PC-9 (cell line): ENCODE results near the gene SLC38A9. TPM values are rescaled to one million over a fixed set of nuclear protein-coding genes. Genes with fewer than 3 reads are reported as not detected.

Experiments used
- BruUV-seq: library from RNA; stranded (reverse); fragments of 400-500 nt; replicated peaks from 2 replicates; lab custom pipeline; 2021; lab: Mats Ljungman, UMichigan
- CTCF ChIA-PET: fragments of 300-600 bp; sonication (Branson Sonifier 250); formaldehyde crosslinking; loops from one replicate; lab custom pipeline; 2022; ENCODE audit warnings: antibody characterized with exemption; lab: Charles Lee
- POLR2A ChIA-PET: fragments of 300-600 bp; sonication (Branson Sonifier 250); formaldehyde crosslinking; loops from one replicate; lab custom pipeline; 2022; ENCODE audit warnings: antibody characterized with exemption; ENCODE audit not compliant: unreplicated experiment; lab: Charles Lee
- DNase-seq, 2 experiments: peaks; one replicate each; pipeline versions ENCODE4 v3.0.0 to v3.0.0-alpha.2; 2015 to 2022; ENCODE audit warnings: mixed read lengths in 1 of 2
- H2AFZ ChIP-seq: fragments of 200-600 bp; sonication (generic); 2 replicates; pipeline ENCODE4 v1.8.1; 2017; ENCODE audit warnings: antibody characterized with exemption
- H3F3A ChIP-seq: fragments of 200-600 bp; sonication (generic); 2 replicates; pipeline ENCODE4 v1.8.1; 2017; ENCODE audit warnings: antibody characterized with exemption, mild to moderate bottlenecking, low read depth; ENCODE audit not compliant: insufficient read depth
- H3K27ac ChIP-seq: fragments of 200-600 bp; sonication (generic); 2 replicates; pipeline ENCODE4 v1.6.1; 2016; ENCODE audit warnings: mixed run types
- H3K27me3 ChIP-seq: fragments of 200-600 bp; sonication (generic); 2 replicates; pipeline ENCODE4 v1.6.1; 2016; ENCODE audit warnings: low read depth, mixed run types; ENCODE audit not compliant: insufficient read depth
- H3K36me3 ChIP-seq: fragments of 200-600 bp; sonication (generic); 2 replicates; pipeline ENCODE4 v1.6.1; 2016; ENCODE audit warnings: low read depth, mixed run types
- H3K4me1 ChIP-seq: fragments of 200-600 bp; sonication (generic); replicated peaks from 2 replicates; pipeline ENCODE4 v1.6.1; 2016; ENCODE audit warnings: mixed run types; ENCODE audit not compliant: insufficient read depth
- H3K4me2 ChIP-seq: fragments of 200-600 bp; sonication (generic); 2 replicates; pipeline ENCODE4 v1.6.1; 2017; ENCODE audit warnings: mixed run types
- H3K4me3 ChIP-seq: fragments of 200-600 bp; sonication (generic); 2 replicates; pipeline ENCODE4 v1.6.1; 2016; ENCODE audit warnings: mixed run types
- H3K79me2 ChIP-seq: fragments of 200-600 bp; sonication (generic); 2 replicates; pipeline ENCODE4 v1.6.1; 2017; ENCODE audit warnings: low read depth, mixed run types
- H3K9me2 ChIP-seq: fragments of 200-600 bp; sonication (generic); 2 replicates; pipeline ENCODE4 v1.8.1; 2017; ENCODE audit warnings: mild to moderate bottlenecking; ENCODE audit not compliant: insufficient read depth
- H3K9me3 ChIP-seq: fragments of 200-600 bp; sonication (generic); 2 replicates; pipeline ENCODE4 v1.8.1; 2016; ENCODE audit warnings: low read depth; ENCODE audit not compliant: insufficient read depth
- H4K20me1 ChIP-seq: fragments of 200-600 bp; sonication (generic); 2 replicates; pipeline ENCODE4 v1.8.1; 2017; ENCODE audit not compliant: insufficient read depth
- EZH2 ChIP-seq: fragments of 200-600 bp; sonication (generic); IDR thresholded peaks from 2 replicates; pipeline ENCODE4 v1.8.0; 2017; ENCODE audit warnings: antibody characterized with exemption, low read depth
- intact Hi-C: fragments of 100-400 bp; cut with micrococcal nuclease; formaldehyde crosslinking; loops from one replicate; pipeline ENCODE4 v1.10.0; 2022; ENCODE audit not compliant: unreplicated experiment
- total RNA-seq: library from RNA; stranded (reverse); gene quantifications from 2 replicates; pipeline ENCODE4 v1.2.3, GENCODE V29; 2021
- TF ChIP-seq, protein P1 (sequence below): fragments of 200-600 bp; sonication (generic); conservative IDR thresholded peaks from 2 replicates; pipeline ENCODE4 v1.6.1; 2017; ENCODE audit warnings: mixed run types, antibody characterized with exemption, mild to moderate bottlenecking, moderate library complexity

The SLC38A9 gene
- total RNA-seq, 1 experiment from 2014 or later = 26.6 TPM

GRCh38 chr5:55749387-55749786 lies 37.3 kb upstream of the SLC38A9 start:
- H3K4me1 ChIP-seq = no peaks in the 10 kb centered on the region
- no peak overlapping the region for H3K4me3 ChIP-seq
- no peaks in the 10 kb centered on the region for H3K79me2 ChIP-seq
- no peak overlapping the region for H3K4me2 ChIP-seq
- no peak for TF ChIP-seq EZH2
- TF ChIP-seq, protein P1, sequence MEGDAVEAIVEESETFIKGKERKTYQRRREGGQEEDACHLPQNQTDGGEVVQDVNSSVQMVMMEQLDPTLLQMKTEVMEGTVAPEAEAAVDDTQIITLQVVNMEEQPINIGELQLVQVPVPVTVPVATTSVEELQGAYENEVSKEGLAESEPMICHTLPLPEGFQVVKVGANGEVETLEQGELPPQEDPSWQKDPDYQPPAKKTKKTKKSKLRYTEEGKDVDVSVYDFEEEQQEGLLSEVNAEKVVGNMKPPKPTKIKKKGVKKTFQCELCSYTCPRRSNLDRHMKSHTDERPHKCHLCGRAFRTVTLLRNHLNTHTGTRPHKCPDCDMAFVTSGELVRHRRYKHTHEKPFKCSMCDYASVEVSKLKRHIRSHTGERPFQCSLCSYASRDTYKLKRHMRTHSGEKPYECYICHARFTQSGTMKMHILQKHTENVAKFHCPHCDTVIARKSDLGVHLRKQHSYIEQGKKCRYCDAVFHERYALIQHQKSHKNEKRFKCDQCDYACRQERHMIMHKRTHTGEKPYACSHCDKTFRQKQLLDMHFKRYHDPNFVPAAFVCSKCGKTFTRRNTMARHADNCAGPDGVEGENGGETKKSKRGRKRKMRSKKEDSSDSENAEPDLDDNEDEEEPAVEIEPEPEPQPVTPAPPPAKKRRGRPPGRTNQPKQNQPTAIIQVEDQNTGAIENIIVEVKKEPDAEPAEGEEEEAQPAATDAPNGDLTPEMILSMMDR = no peak
- intact Hi-C loops = no loop called here
- H4K20me1 ChIP-seq = no peaks in the 10 kb centered on the region
- no peaks in the 10 kb centered on the region for H3F3A ChIP-seq
- no peaks in the 10 kb centered on the region for H3K27me3 ChIP-seq
- BruUV-seq = no TSS peak
- no peak overlapping the region for H3K27ac ChIP-seq
- POLR2A ChIA-PET = no interaction called here
- H3K9me3 ChIP-seq = no peaks in the 10 kb centered on the region
- H3K36me3 ChIP-seq = no peaks in the 10 kb centered on the region
- CTCF ChIA-PET = no interaction called here
- H3K9me2 ChIP-seq = 0 out of 2 replicates have a peak, but pooled peaks cover 5% of the 10 kb centered on the region
- no peak overlapping the region for H2AFZ ChIP-seq
- no peak for DNase-seq

- no peak for DNase-seq
- Histone ChIP-seq H3K4me2 (no peak overlapping the region), H3F3A (no peaks in the 10 kb centered on the region), H4K20me1 (no peaks in the 10 kb centered on the region), H3K79me2 (no peaks in the 10 kb centered on the region), H2AFZ (no peak overlapping the region), H3K4me3 (no peak overlapping the region), H3K9me2 (0 out of 2 replicates have a peak, but pooled peaks cover 5% of the 10 kb centered on the region), H3K9me3 (no peaks in the 10 kb centered on the region), H3K27ac (no peak overlapping the region), H3K27me3 (no peaks in the 10 kb centered on the region), H3K4me1 (no peaks in the 10 kb centered on the region), H3K36me3 (no peaks in the 10 kb centered on the region)
- TF ChIP-seq EZH2 = no peak
- TF ChIP-seq, protein P1 = no peak
- BruUV-seq = no TSS peak
- intact Hi-C loops = no loop called here
- CTCF ChIA-PET = no interaction called here
- POLR2A ChIA-PET = no interaction called here
Measured at GRCh38 chr5:55747778-55748318, 35.7 kb upstream of the SLC38A9 start.

- Histone ChIP-seq H3K27me3 (no peaks in the 10 kb centered on the region), H3F3A (no peaks in the 10 kb centered on the region), H3K4me1 (no peaks in the 10 kb centered on the region), H3K27ac (no peak overlapping the region), H3K4me3 (no peak overlapping the region), H4K20me1 (no peaks in the 10 kb centered on the region), H3K36me3 (no peaks in the 10 kb centered on the region), H3K4me2 (no peak overlapping the region), H2AFZ (no peak overlapping the region), H3K79me2 (no peaks in the 10 kb centered on the region), H3K9me2 (no peaks in the 10 kb centered on the region), H3K9me3 (no peaks in the 10 kb centered on the region)
- CTCF ChIA-PET = no interaction called here
- intact Hi-C loops = no loop called here
- no TSS peak for BruUV-seq
- DNase-seq = no peak
- TF ChIP-seq EZH2 = no peak
- TF ChIP-seq, protein P1 = no peak
- POLR2A ChIA-PET = no interaction called here
Measured at GRCh38 chr5:55742778-55743177, 30.7 kb upstream of the SLC38A9 start.
